Psoas muscle (tissue), 8 donors: ENCODE results near the gene PPP1R15B. TPM values are rescaled to one million over a fixed set of nuclear protein-coding genes. Genes with fewer than 3 reads are reported as not detected.

Experiments used
- ATAC-seq, 4 donors: fragments of 200-7000 bp; cut with Tn5 transposase; one replicate each; pipeline ENCODE4 v1.9.1; 2020; ENCODE audit warnings: moderate library complexity in 3 of 4, mild to moderate bottlenecking in 2 of 4
- DNase-seq, 2 donors: peaks; one replicate each; pipeline ENCODE4 v3.0.0-alpha.2; 2020
- H3K27ac ChIP-seq: fragments of 200-600 bp; one replicate; pipeline ENCODE4 v1.8.0; 2022
- H3K27me3 ChIP-seq, 3 donors: fragments of 200-600 bp in 1 of 3; one replicate each; pipeline versions ENCODE4 v1.6.1 to v1.8.0; 2013 to 2022; ENCODE audit warnings: low read length in 2 of 3, mild to moderate bottlenecking in 2 of 3, moderate library complexity in 1 of 3; ENCODE audit not compliant: insufficient read depth in 3 of 3
- H3K36me3 ChIP-seq, 2 donors: fragments of 200-600 bp in 1 of 2; one replicate each; pipeline versions ENCODE4 v1.6.1 to v1.8.0; 2013 to 2022; ENCODE audit warnings: low read depth in 1 of 2, mild to moderate bottlenecking in 1 of 2, moderate library complexity in 1 of 2; ENCODE audit not compliant: insufficient read depth in 1 of 2
- H3K4me1 ChIP-seq: fragments of 200-600 bp; one replicate; pipeline ENCODE4 v1.8.0; 2022
- H3K4me3 ChIP-seq: fragments of 200-600 bp; one replicate; pipeline ENCODE4 v1.8.0; 2022; ENCODE audit warnings: mild to moderate bottlenecking
- H3K9me3 ChIP-seq: fragments of 200-600 bp; one replicate; pipeline ENCODE4 v1.8.0; 2022
- CTCF ChIP-seq: fragments of 200-600 bp; IDR thresholded peaks from one replicate; pipeline ENCODE4 v1.8.0; 2022; ENCODE audit warnings: antibody characterized with exemption
- WGBS, 3 donors: extraction: QIAGEN DNeasy Blood & Tissue Kit; methylation state at CpG; one replicate each; pipeline versions ENCODE4 v1.1.6 to v1.1.7; 2013; 5-methylcytosine and 5-hydroxymethylcytosine counted together
- intact Hi-C, 2 donors: fragments of 100-400 bp; cut with DNase I; formaldehyde crosslinking; loops; one replicate each; pipeline versions ENCODE4 v1.11.0 to v1.14.2; 2022
- polyA plus RNA-seq, 3 donors: library from polyadenylated mRNA; stranded (reverse); fragments of 200-250 nt; gene quantifications; one replicate each; pipeline ENCODE4 v1.2.3, GENCODE V29; 2013
- total RNA-seq, 4 donors: library from RNA; stranded (reverse); fragmentation: NEBNext Ultra II Directional in 2 of 4; extraction: Animal tissue kit (Norgen Biotek cat#: 25700) in 2 of 4; gene quantifications; one replicate each; pipeline versions ENCODE4 v1.2.1 to v1.2.4, GENCODE V29; 2021 to 2023
- donor health status: healthy with polysubstance abuse.
- donor health status: DM: no; HTN: no; CAD: no; lungs with moderate emphysema.
- donor health status: Bipolar disorder and iron deficiency.
- donor health status: healthy.
- donor health status: DM: yes; HTN: yes; CAD: no.
- donor health status: DM: no; HTN: no; CAD: no.
- donor health status: DM: no; HTN: no; CAD: no.
- donor health status: DM: yes; HTN: yes; CAD: no.

The PPP1R15B gene
- total and polyA plus RNA-seq, 7 donors, result 12.2 to 35.2 (median 19.3) TPM

- intact Hi-C loops, result no loop called here
- Histone ChIP-seq H3K36me3 (no peaks in the 10 kb centered on the region), H3K27me3 (no peaks in the 10 kb centered on the region), H3K4me1 (no peaks in the 10 kb centered on the region), H3K27ac (no peak overlapping the region), H3K4me3 (no peak overlapping the region), H3K9me3 (no peaks in the 10 kb centered on the region)
- no peak for TF ChIP-seq CTCF
- no peak for DNase-seq
- 94 to 100% (median 95%) methylated on average over 2 of the region's 2 CpGs for WGBS, 3 donors
- ATAC-seq, result no peak
Measured at GRCh38 chr1:204385727-204386126, 25.9 kb downstream of the PPP1R15B start.

GRCh38 chr1:204384636-204385352 lies 26.8 kb downstream of the PPP1R15B start:
- no peaks in the 10 kb centered on the region for H3K4me1 ChIP-seq
- no peak overlapping the region for H3K4me3 ChIP-seq
- intact Hi-C loops, result no loop called here
- no peaks in the 10 kb centered on the region for H3K36me3 ChIP-seq
- DNase-seq, result no peak
- ATAC-seq, result peak in 3 of 4 donors; percentile 63 to 75 (median 73)
- H3K27ac ChIP-seq, result no peak overlapping the region
- WGBS, 3 donors, result 54 to 68% (median 67%) methylated on average over 7 of the region's 7 CpGs
- TF ChIP-seq CTCF, result no peak
- H3K27me3 ChIP-seq, result no peaks in the 10 kb centered on the region
- H3K9me3 ChIP-seq, result no peaks in the 10 kb centered on the region

GRCh38 chr1:204383163-204383904 lies 28.3 kb downstream of the PPP1R15B start:
- Histone ChIP-seq H3K4me3 (no peak overlapping the region), H3K27me3 (no peaks in the 10 kb centered on the region), H3K4me1 (peaks cover under 1% of the 10 kb centered on the region), H3K27ac (no peak overlapping the region), H3K36me3 (no peaks in the 10 kb centered on the region), H3K9me3 (no peaks in the 10 kb centered on the region)
- no peak for TF ChIP-seq CTCF
- WGBS, 3 donors, result 84 to 85% (median 85%) methylated on average over 5 of the region's 5 CpGs
- intact Hi-C loops, result no loop called here
- DNase-seq (no peak), ATAC-seq (no peak)

GRCh38 chr1:204382714-204383083 lies 28.9 kb downstream of the PPP1R15B start:
- WGBS, 3 donors, result 46 to 91% (median 82%) methylated on average over 2 of the region's 2 CpGs
- H3K27me3 ChIP-seq, result no peaks in the 10 kb centered on the region
- intact Hi-C loops, result no loop called here
- DNase-seq, result no peak
- H3K36me3 ChIP-seq, result no peaks in the 10 kb centered on the region
- no peak for TF ChIP-seq CTCF
- H3K4me1 ChIP-seq, result peaks cover 5% of the 10 kb centered on the region
- no peak for ATAC-seq
- H3K9me3 ChIP-seq, result no peaks in the 10 kb centered on the region
- no peak overlapping the region for H3K4me3 ChIP-seq
- H3K27ac ChIP-seq, result no peak overlapping the region
